Measurements from ENCODE around the gene EPB41L5.
A peak's percentile ranks its signal among the peaks of the same experiment; 100 is the strongest.

EPB41L5 gene

DNA sequence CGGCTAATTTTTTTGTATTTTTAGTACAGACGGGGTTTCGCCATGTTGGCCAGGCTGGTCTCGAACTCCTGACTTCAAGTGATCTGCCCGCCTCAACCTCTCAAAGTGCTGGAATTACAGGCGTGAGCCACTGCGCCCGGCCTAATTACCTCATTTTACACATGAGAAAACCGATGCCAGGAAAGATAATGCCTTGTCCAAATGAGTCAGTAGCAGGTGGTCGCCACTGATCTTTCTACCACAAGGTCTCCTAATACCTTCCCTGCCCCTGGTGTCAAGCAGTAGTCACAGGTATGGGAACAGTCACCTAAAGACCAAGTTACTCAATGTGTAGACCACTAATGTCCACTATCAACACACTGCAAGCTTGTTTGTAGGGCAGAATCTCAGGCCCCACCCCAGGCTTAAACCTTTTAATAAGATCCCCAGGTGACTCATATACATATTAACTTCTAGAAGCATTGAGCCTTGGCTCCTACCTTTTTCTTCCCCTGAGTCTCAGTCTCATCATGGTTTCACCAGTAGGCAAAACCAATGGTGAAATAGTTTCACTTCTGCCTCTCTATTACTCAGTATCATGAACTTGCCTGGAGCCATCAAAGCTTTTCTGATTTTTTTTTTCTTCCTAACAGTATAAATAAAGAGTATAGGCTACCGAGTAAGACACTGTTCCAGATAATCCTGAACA is 6.9 kb upstream of the EPB41L5 start:
- Histone ChIP-seq H3K27ac (replicated peaks) (no peak overlapping the region), H3K4me3 (replicated peaks; ENCODE audit: insufficient read depth, low read length) (no peak overlapping the region), H3K27me3 (ENCODE audit: insufficient read depth, poor library complexity, severe bottlenecking) (no peaks in the 10 kb centered on the region)
- no peak for TF ChIP-seq GABPA (IDR thresholded peaks at IDR 0.05; ENCODE audit: low read depth)
- TF ChIP-seq, protein P1, sequence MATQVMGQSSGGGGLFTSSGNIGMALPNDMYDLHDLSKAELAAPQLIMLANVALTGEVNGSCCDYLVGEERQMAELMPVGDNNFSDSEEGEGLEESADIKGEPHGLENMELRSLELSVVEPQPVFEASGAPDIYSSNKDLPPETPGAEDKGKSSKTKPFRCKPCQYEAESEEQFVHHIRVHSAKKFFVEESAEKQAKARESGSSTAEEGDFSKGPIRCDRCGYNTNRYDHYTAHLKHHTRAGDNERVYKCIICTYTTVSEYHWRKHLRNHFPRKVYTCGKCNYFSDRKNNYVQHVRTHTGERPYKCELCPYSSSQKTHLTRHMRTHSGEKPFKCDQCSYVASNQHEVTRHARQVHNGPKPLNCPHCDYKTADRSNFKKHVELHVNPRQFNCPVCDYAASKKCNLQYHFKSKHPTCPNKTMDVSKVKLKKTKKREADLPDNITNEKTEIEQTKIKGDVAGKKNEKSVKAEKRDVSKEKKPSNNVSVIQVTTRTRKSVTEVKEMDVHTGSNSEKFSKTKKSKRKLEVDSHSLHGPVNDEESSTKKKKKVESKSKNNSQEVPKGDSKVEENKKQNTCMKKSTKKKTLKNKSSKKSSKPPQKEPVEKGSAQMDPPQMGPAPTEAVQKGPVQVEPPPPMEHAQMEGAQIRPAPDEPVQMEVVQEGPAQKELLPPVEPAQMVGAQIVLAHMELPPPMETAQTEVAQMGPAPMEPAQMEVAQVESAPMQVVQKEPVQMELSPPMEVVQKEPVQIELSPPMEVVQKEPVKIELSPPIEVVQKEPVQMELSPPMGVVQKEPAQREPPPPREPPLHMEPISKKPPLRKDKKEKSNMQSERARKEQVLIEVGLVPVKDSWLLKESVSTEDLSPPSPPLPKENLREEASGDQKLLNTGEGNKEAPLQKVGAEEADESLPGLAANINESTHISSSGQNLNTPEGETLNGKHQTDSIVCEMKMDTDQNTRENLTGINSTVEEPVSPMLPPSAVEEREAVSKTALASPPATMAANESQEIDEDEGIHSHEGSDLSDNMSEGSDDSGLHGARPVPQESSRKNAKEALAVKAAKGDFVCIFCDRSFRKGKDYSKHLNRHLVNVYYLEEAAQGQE (IDR thresholded peaks at IDR 0.05; ENCODE audit: insufficient replicate concordance, low read depth) = no peak
- no peak for TF ChIP-seq POLR2AphosphoS5 (IDR thresholded peaks at IDR 0.05; ENCODE audit: low read depth)
- no peak for TF ChIP-seq SPI1 (IDR thresholded peaks at IDR 0.05; ENCODE audit: borderline replicate concordance, low read depth)
- TF ChIP-seq, protein P2, sequence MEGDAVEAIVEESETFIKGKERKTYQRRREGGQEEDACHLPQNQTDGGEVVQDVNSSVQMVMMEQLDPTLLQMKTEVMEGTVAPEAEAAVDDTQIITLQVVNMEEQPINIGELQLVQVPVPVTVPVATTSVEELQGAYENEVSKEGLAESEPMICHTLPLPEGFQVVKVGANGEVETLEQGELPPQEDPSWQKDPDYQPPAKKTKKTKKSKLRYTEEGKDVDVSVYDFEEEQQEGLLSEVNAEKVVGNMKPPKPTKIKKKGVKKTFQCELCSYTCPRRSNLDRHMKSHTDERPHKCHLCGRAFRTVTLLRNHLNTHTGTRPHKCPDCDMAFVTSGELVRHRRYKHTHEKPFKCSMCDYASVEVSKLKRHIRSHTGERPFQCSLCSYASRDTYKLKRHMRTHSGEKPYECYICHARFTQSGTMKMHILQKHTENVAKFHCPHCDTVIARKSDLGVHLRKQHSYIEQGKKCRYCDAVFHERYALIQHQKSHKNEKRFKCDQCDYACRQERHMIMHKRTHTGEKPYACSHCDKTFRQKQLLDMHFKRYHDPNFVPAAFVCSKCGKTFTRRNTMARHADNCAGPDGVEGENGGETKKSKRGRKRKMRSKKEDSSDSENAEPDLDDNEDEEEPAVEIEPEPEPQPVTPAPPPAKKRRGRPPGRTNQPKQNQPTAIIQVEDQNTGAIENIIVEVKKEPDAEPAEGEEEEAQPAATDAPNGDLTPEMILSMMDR (IDR thresholded peaks at IDR 0.05; ENCODE audit: insufficient read depth, low read length) = no peak
- DNase-seq (ENCODE audit: low read depth in 1 of 2, low spot score in 1 of 2) = no peak

DNA sequence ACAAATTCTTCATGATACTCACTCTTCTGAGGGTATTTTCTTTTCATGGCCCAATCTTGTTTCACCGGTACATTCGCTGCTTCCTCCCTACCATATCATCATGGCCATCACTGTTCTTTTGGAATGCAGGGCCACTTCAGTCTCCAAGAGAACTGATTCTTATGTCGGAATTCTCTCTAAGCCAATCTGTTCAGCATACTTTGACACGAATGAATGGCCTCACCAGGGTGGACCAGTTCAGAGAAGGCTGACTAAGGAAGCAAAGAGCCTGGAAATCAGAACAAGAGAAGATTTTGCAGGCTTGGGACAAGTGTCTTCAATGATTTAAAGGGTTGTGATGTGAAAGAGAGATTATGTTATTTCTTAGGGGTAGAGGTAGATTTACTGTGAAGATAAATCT is 5.0 kb upstream of the EPB41L5 start:
- no peak for TF ChIP-seq SPI1 (IDR thresholded peaks at IDR 0.05; ENCODE audit: borderline replicate concordance, low read depth)
- TF ChIP-seq, protein P2 (IDR thresholded peaks at IDR 0.05; ENCODE audit: insufficient read depth, low read length) = no peak
- TF ChIP-seq GABPA (IDR thresholded peaks at IDR 0.05; ENCODE audit: low read depth) = no peak
- TF ChIP-seq, protein P1 (IDR thresholded peaks at IDR 0.05; ENCODE audit: insufficient replicate concordance, low read depth) = no peak
- TF ChIP-seq POLR2AphosphoS5 (IDR thresholded peaks at IDR 0.05; ENCODE audit: low read depth) = no peak
- no peak for DNase-seq (ENCODE audit: low read depth in 1 of 2, low spot score in 1 of 2)
- Histone ChIP-seq H3K27ac (replicated peaks) (no peak overlapping the region), H3K27me3 (ENCODE audit: insufficient read depth, poor library complexity, severe bottlenecking) (peaks cover 3% of the 10 kb centered on the region), H3K4me3 (replicated peaks; ENCODE audit: insufficient read depth, low read length) (no peak overlapping the region)

DNA sequence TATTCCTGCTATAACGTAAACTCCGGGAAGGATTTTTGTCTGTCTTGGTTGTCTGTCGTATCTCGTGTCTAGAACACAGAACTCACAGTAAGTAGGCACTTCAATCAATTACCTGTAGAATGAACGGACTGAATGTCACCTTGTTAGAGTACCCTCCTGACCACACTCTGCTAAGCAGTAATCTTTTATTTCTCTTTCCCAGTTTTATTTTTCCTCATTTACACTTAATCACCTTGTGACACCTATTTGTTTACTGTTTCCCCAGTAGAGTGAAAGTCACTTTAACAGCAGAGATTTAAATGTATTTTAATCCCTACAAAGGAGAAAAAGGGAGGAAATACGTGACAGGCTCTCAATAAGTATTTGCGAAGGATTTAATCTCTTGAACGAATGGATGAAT is 514 bp upstream of the EPB41L5 start:
- no peak for DNase-seq (ENCODE audit: low read depth in 1 of 2, low spot score in 1 of 2)

DNA sequence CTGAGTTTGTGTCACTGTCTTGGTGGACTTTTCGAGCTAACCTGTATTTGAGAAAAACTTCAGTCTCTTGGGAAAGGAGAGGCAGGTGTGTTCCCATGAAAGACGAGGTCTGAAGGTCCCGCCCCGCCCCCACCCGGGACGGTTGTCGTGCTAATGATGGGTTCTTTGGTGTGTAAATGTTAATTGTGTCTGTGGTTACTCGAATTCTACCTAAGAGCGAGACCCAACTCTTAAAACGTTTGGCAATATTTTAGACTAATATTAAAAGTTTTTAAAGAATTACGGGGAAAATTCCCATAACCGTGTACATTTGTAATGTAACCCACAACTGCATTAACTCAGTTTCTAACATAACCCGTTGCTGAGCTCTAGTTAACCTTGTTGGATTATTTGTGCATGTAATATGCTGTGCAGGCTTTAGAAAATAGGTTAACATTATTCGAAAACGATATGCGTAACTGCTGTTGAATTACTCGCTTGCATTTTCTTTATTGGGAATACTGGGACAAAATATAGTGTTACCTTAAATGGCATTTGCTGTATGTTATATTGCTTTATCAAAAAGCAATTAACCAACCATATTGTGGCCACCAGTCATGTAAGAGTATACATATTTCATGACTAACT is 833 bp downstream of the EPB41L5 start:
- TF ChIP-seq, protein P1 (IDR thresholded peaks at IDR 0.05; ENCODE audit: insufficient replicate concordance, low read depth) = no peak
- TF ChIP-seq SPI1 (IDR thresholded peaks at IDR 0.05; ENCODE audit: borderline replicate concordance, low read depth) (no peak), POLR2AphosphoS5 (IDR thresholded peaks at IDR 0.05; ENCODE audit: low read depth) (no peak), GABPA (IDR thresholded peaks at IDR 0.05; ENCODE audit: low read depth) (no peak)
- TF ChIP-seq, protein P2 (IDR thresholded peaks at IDR 0.05; ENCODE audit: insufficient read depth, low read length) = no peak
- no peak for DNase-seq (ENCODE audit: low read depth in 1 of 2, low spot score in 1 of 2)
- no peak overlapping the region for H3K27ac ChIP-seq (replicated peaks)
- peaks cover 8% of the 10 kb centered on the region for H3K27me3 ChIP-seq (ENCODE audit: insufficient read depth, poor library complexity, severe bottlenecking)
- H3K4me3 ChIP-seq (replicated peaks; ENCODE audit: insufficient read depth, low read length) = peak overlapping the region; percentile 83

More for the DNA sequence above, 514 bp upstream of the EPB41L5 start:
- Histone ChIP-seq H3K27me3 (ENCODE audit: insufficient read depth, poor library complexity, severe bottlenecking) (peaks cover 8% of the 10 kb centered on the region), H3K4me3 (replicated peaks; ENCODE audit: insufficient read depth, low read length) (peak overlapping the region; percentile 83), H3K27ac (replicated peaks) (no peak overlapping the region)
- TF ChIP-seq GABPA (IDR thresholded peaks at IDR 0.05; ENCODE audit: low read depth) = no peak
- TF ChIP-seq SPI1 (IDR thresholded peaks at IDR 0.05; ENCODE audit: borderline replicate concordance, low read depth) = no peak
- no peak for TF ChIP-seq POLR2AphosphoS5 (IDR thresholded peaks at IDR 0.05; ENCODE audit: low read depth)
